Suprapubic skin (tissue), 4 donors: ENCODE measurements around the gene NLRP4. TPM values are rescaled to one million over a fixed set of nuclear protein-coding genes. Genes with fewer than 3 reads are reported as not detected.
"Not testable (repeated sequence)": the region's sequence is repeated elsewhere in the genome, so short reads cannot be mapped to it uniquely, and the experiment has no call there.

Source experiments
- DNase-seq, 2 donors: peaks; one replicate each; pipeline ENCODE4 v3.0.0-alpha.2; 2019; ENCODE audit warnings: low spot score in 2 of 2
- H3K27ac ChIP-seq: fragments of 200-600 bp; sonication (generic); one replicate; pipeline ENCODE4 v1.5.1; 2019
- H3K27me3 ChIP-seq: fragments of 200-600 bp; sonication (generic); one replicate; pipeline ENCODE4 v1.5.1; 2019
- H3K36me3 ChIP-seq: fragments of 200-600 bp; sonication (generic); one replicate; pipeline ENCODE4 v1.5.1; 2019
- H3K4me1 ChIP-seq: fragments of 200-600 bp; sonication (generic); one replicate; pipeline ENCODE4 v1.5.1; 2019
- H3K4me3 ChIP-seq: fragments of 200-600 bp; sonication (generic); one replicate; pipeline ENCODE4 v1.5.1; 2019; ENCODE audit warnings: mild to moderate bottlenecking
- H3K9me3 ChIP-seq: fragments of 200-600 bp; sonication (generic); one replicate; pipeline ENCODE4 v1.5.1; 2019
- EP300 ChIP-seq: sonication (generic); formaldehyde crosslinking; IDR thresholded peaks from one replicate; pipeline ENCODE4 v1.6.1; 2017; ENCODE audit warnings: antibody characterized with exemption
- POLR2A ChIP-seq, 2 donors: fragments of 450-650 bp; IDR thresholded peaks; one replicate each; pipeline ENCODE4 v1.6.1; 2017; ENCODE audit warnings: antibody characterized with exemption in 2 of 2, mild to moderate bottlenecking in 2 of 2, moderate library complexity in 2 of 2
- POLR2AphosphoS5 ChIP-seq, 3 donors: sonication (generic); formaldehyde crosslinking; IDR thresholded peaks; one replicate each; pipeline ENCODE4 v1.6.1; 2017; ENCODE audit warnings: antibody characterized with exemption in 3 of 3
- WGBS: methylation state at CpG from one replicate; pipeline ENCODE4 v1.1.5; 2018; 5-methylcytosine and 5-hydroxymethylcytosine counted together
- total RNA-seq, 4 donors: library from RNA; depleted of rRNA; stranded (reverse); fragments of >200 nt; gene quantifications; one replicate each; pipeline ENCODE4 v1.1.0, GENCODE V29; 2016
- TF ChIP-seq, protein P1 (sequence below), 2 donors: fragments of 200-600 bp in 1 of 2; fragments of 450-650 bp in 1 of 2; sonication (generic) in 1 of 2; IDR thresholded peaks; one replicate each; pipeline ENCODE4 v1.5.1; 2016 to 2019; ENCODE audit warnings: antibody characterized with exemption in 2 of 2, mild to moderate bottlenecking in 1 of 2, moderate library complexity in 1 of 2

The NLRP4 gene
- total RNA-seq, 4 donors from 2014 or later = not detected

DNA sequence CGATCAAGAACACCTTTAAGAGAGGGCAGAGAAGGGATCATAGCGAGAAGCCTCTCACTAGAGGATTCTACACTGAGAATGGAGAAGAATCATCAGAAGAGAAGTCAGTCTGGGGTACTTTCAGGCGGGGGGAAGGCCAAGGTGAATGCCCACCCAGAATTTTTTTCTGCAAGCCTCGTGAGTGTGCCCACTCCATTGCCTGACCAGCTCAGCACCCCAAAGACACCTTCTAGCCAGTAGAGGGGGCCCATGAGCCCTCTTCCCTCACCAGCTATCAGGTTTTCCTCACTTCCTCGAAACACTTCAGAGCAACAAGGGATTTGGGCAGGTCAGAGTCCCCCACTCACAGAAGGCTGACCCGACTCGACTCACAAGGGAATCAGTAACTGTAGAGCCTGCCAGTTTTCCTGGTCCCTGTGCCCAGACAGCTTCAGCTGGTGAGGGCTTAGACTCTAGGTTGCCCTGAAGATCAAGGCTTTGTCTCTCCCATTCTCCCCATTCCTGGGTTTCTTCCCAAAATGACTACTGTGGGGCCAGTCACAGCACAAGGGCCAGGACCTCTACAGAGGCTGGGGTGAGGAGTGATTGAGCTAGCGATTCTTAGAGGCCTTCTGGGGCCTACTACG lies 77.4 kb downstream of the NLRP4 start:
- Histone ChIP-seq H3K27ac (no peak overlapping the region), H3K27me3 (no peaks in the 10 kb centered on the region), H3K4me3 (no peak overlapping the region), H3K36me3 (no peaks in the 10 kb centered on the region), H3K9me3 (peaks cover 8% of the 10 kb centered on the region), H3K4me1 (no peaks in the 10 kb centered on the region)
- DNase-seq = no peak
- TF ChIP-seq POLR2A (IDR thresholded peaks at IDR 0.05) (no peak), EP300 (no peak), POLR2AphosphoS5 (IDR thresholded peaks at IDR 0.05) (no peak)
- TF ChIP-seq, protein P1, sequence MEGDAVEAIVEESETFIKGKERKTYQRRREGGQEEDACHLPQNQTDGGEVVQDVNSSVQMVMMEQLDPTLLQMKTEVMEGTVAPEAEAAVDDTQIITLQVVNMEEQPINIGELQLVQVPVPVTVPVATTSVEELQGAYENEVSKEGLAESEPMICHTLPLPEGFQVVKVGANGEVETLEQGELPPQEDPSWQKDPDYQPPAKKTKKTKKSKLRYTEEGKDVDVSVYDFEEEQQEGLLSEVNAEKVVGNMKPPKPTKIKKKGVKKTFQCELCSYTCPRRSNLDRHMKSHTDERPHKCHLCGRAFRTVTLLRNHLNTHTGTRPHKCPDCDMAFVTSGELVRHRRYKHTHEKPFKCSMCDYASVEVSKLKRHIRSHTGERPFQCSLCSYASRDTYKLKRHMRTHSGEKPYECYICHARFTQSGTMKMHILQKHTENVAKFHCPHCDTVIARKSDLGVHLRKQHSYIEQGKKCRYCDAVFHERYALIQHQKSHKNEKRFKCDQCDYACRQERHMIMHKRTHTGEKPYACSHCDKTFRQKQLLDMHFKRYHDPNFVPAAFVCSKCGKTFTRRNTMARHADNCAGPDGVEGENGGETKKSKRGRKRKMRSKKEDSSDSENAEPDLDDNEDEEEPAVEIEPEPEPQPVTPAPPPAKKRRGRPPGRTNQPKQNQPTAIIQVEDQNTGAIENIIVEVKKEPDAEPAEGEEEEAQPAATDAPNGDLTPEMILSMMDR (IDR thresholded peaks at IDR 0.05) = no peak
- WGBS = 57% methylated on average over 9 of the region's 9 CpGs

DNA sequence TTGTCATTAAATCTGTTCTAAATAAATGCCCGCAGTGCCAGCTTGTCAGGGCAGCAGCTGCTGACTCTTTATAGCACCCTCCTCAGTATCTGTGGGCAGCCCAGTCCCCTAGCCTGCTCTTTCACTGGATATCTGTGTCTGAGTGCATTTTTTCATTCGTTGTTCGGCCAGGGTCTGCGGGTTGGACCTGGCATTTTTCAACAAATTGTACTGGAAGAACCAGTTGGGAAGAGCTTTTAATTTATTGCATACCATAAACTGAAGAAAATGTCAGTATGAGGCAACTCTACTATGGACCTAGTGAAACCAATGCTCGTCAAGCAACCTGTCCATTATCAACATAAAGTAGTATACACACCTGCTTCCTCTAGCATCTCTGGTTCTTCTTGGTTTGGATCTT lies 87.2 kb downstream of the NLRP4 start:
- 70% methylated on average over 5 of the region's 5 CpGs for WGBS
- H3K9me3 ChIP-seq = no peaks in the 10 kb centered on the region
- no peaks in the 10 kb centered on the region for H3K36me3 ChIP-seq
- no peak for DNase-seq
- H3K27me3 ChIP-seq = no peaks in the 10 kb centered on the region
- H3K4me1 ChIP-seq = no peaks in the 10 kb centered on the region
- TF ChIP-seq POLR2AphosphoS5 (IDR thresholded peaks at IDR 0.05) (no peak), EP300 (no peak), POLR2A (IDR thresholded peaks at IDR 0.05) (no peak)
- TF ChIP-seq, protein P1 (IDR thresholded peaks at IDR 0.05) = no peak
- H3K4me3 ChIP-seq = no peak overlapping the region
- H3K27ac ChIP-seq = no peak overlapping the region

DNA sequence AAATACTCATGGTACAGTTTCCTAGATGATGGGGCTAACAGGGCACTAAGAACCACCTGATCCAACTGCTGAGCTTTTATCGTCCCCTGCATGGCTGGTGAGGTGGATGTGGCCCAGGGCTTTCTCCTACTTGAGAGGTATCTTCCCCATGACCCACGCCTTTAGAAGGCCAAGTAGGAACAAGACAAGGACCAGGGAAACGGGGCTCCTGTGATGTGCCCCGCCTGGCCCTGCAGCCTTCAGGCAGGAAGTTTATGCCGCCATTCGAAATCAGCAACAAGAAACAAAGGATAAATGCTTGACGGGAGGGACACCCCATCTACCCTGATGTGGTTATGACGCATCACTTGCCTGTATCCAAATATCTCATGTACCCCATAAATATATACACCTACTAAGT lies 91.7 kb downstream of the NLRP4 start:
- peaks cover 5% of the 10 kb centered on the region for H3K9me3 ChIP-seq
- WGBS = 74% methylated on average over 8 of the region's 8 CpGs
- DNase-seq = no peak
- TF ChIP-seq, protein P1 (IDR thresholded peaks at IDR 0.05) = no peak
- no peak for TF ChIP-seq POLR2A (IDR thresholded peaks at IDR 0.05)
- TF ChIP-seq POLR2AphosphoS5 (IDR thresholded peaks at IDR 0.05) = no peak
- no peak for TF ChIP-seq EP300
- H3K4me1 ChIP-seq = no peaks in the 10 kb centered on the region
- no peaks in the 10 kb centered on the region for H3K36me3 ChIP-seq
- H3K27ac ChIP-seq = no peak overlapping the region
- no peaks in the 10 kb centered on the region for H3K27me3 ChIP-seq
- no peak overlapping the region for H3K4me3 ChIP-seq

DNA sequence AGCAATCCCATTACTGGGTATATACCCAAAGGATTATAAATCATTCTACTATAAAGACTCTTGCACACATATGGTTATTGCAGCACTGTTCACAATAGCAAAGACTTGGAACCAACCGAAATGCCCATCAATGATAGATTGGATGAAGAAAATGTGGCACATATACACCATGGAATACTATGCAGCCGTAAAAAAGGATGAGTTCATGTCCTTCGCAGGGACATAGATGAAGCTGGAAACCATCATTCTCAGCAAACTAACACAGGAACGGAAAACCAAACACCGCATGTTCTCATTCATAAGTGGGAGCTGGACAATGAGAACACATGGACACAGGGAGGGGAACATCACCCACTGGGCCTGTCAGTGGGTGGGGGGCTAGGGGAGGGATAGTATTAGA lies 92.9 kb downstream of the NLRP4 start:
- not testable (repeated sequence) for H3K9me3 ChIP-seq, H3K27ac ChIP-seq, H3K36me3 ChIP-seq, H3K27me3 ChIP-seq, H3K4me1 ChIP-seq, H3K4me3 ChIP-seq, DNase-seq
- 95% methylated on average over 5 of the region's 5 CpGs for WGBS

DNA sequence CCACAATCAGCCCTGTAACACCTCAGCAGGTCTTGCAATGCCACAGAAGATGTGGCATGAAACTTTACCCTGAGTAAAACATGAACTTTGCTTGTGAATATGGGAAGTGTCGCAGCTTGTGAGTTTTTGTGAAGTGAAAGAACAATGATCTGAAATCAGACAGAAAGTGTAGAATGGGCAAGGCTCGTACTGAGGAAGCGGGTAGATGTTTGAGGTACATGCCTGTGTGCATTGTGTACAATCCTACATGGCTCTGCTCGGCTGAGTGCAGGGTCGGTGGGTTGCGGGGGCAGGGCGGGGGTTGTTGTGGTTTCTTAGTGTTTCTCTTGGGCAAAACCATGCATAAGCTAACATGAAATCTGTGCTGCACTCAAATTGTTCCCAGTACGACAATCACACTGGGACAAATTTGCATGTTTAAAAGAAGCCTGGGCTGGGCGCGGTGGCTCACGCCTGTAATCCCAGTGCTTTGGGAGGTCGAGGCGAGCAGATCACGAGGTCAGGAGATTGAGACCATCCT lies 94.7 kb downstream of the NLRP4 start:
- no peak overlapping the region for H3K27ac ChIP-seq
- no peak overlapping the region for H3K4me3 ChIP-seq
- 83% methylated on average over 14 of the region's 14 CpGs for WGBS
- TF ChIP-seq POLR2AphosphoS5 (IDR thresholded peaks at IDR 0.05) (no peak), EP300 (no peak), POLR2A (IDR thresholded peaks at IDR 0.05) (no peak)
- TF ChIP-seq, protein P1 (IDR thresholded peaks at IDR 0.05) = no peak
- DNase-seq = no peak
- H3K27me3 ChIP-seq = no peaks in the 10 kb centered on the region
- peaks cover 5% of the 10 kb centered on the region for H3K9me3 ChIP-seq
- no peaks in the 10 kb centered on the region for H3K36me3 ChIP-seq
- H3K4me1 ChIP-seq = no peaks in the 10 kb centered on the region

Other genes starting within 250 kb of the NLRP4 start
- 1 to 10 TPM; 7.6 to 9.2 (median 8.5) TPM for gene FIZ1, start 237.0 kb upstream of the NLRP4 start, total RNA-seq
- 10 to 100 TPM; 29.4 to 49.9 (median 47.0) TPM for gene ZNF524, start 236.3 kb upstream of the NLRP4 start, total RNA-seq
- gene ZNF865, start 230.9 kb upstream of the NLRP4 start, total RNA-seq = 10 to 100 TPM in 2 of 4 donors, 1 to 10 TPM in 2; 7.6 to 14.2 (median 9.9) TPM
- 1 to 10 TPM; 4.3 to 8.0 (median 6.5) TPM for gene ZNF784, start 212.0 kb upstream of the NLRP4 start, total RNA-seq
- 10 to 100 TPM; 15.0 to 27.9 (median 22.3) TPM for gene ZNF580, start 195.5 kb upstream of the NLRP4 start, total RNA-seq
- gene ZNF581, start 192.9 kb upstream of the NLRP4 start, total RNA-seq = 10 to 100 TPM; 16.3 to 27.1 (median 20.2) TPM
- 10 to 100 TPM in 1 of 4 donors, 1 to 10 TPM in 3; 6.2 to 18.3 (median 8.5) TPM for gene CCDC106, start 188.3 kb upstream of the NLRP4 start, total RNA-seq
- 100 to 1,000 TPM in 1 of 4 donors, 10 to 100 TPM in 3; 82.8 to 128 (median 88.5) TPM for gene U2AF2, start 181.5 kb upstream of the NLRP4 start, total RNA-seq
- 100 to 1,000 TPM in 1 of 4 donors, 10 to 100 TPM in 3; 80.1 to 104 (median 82.9) TPM for gene EPN1, start 161.3 kb upstream of the NLRP4 start, total RNA-seq
- not detected for gene NLRP9, start 98.1 kb upstream of the NLRP4 start, total RNA-seq
- gene RFPL4A, start 77.4 kb upstream of the NLRP4 start, total RNA-seq = not detected
- not detected for gene RFPL4AL1, start 67.4 kb upstream of the NLRP4 start, total RNA-seq
- under 1 TPM in 1 of 4 donors, not detected in 3; 0.26 TPM for gene NLRP11, start 4.5 kb upstream of the NLRP4 start, total RNA-seq
- gene NLRP13, start 95.8 kb downstream of the NLRP4 start, total RNA-seq = not detected
- not detected for gene NLRP8, start 111.3 kb downstream of the NLRP4 start, total RNA-seq
- gene NLRP5, start 150.2 kb downstream of the NLRP4 start, total RNA-seq = not detected